ENCODE data around the gene LAMC1.

DNA sequence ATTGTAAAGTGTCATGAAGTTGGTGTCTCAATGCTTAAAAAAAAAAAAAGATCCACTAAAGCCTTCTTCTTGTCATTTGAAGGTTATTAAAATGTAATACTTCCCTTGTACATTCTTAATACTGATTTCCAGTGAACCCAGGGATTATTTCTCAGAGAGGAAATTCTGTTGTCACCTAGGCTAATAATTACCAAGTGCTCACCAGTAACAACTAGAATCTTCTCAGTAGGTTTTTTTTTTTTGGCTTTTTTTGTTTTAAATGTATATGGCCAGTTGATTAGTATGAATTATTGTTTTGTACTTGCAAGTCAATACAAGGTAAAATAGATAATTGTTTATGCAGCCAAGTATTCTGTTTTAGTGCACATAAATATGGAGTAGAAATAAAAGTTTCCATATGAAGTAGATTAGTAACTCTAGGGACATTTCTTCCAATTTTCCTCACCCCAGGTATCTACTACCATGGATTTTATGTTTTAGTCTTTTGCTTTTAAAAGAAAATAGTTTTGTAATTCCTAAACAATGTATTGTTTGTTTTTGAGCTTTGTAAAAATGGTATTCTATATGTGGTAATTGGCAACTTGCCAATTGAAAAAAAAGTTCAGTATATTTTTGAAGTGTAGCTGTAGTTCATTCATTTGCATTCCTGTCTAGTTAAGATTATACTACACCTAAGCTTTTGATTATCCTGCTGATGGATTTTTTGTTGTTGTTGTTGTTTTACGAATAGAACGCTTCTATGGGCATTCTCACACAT is 21.9 kb downstream of the LAMC1 start:
- TF ChIP-seq, protein P1, sequence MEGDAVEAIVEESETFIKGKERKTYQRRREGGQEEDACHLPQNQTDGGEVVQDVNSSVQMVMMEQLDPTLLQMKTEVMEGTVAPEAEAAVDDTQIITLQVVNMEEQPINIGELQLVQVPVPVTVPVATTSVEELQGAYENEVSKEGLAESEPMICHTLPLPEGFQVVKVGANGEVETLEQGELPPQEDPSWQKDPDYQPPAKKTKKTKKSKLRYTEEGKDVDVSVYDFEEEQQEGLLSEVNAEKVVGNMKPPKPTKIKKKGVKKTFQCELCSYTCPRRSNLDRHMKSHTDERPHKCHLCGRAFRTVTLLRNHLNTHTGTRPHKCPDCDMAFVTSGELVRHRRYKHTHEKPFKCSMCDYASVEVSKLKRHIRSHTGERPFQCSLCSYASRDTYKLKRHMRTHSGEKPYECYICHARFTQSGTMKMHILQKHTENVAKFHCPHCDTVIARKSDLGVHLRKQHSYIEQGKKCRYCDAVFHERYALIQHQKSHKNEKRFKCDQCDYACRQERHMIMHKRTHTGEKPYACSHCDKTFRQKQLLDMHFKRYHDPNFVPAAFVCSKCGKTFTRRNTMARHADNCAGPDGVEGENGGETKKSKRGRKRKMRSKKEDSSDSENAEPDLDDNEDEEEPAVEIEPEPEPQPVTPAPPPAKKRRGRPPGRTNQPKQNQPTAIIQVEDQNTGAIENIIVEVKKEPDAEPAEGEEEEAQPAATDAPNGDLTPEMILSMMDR (IDR thresholded peaks at IDR 0.05 in 2 of 3, conservative IDR thresholded peaks at IDR 0.05 in 1 of 3; ENCODE audit: borderline replicate concordance in 1 of 3, insufficient read depth in 1 of 3, low read depth in 2 of 3, low read length in 2 of 3): no peak
- no peak for TF ChIP-seq POLR2A (IDR thresholded peaks at IDR 0.05; ENCODE audit: borderline replicate concordance, extremely low read depth, insufficient read depth, insufficient read length)
- no peak for TF ChIP-seq RAD21 (IDR thresholded peaks at IDR 0.05; ENCODE audit: low read depth)
- TF ChIP-seq, protein P2, sequence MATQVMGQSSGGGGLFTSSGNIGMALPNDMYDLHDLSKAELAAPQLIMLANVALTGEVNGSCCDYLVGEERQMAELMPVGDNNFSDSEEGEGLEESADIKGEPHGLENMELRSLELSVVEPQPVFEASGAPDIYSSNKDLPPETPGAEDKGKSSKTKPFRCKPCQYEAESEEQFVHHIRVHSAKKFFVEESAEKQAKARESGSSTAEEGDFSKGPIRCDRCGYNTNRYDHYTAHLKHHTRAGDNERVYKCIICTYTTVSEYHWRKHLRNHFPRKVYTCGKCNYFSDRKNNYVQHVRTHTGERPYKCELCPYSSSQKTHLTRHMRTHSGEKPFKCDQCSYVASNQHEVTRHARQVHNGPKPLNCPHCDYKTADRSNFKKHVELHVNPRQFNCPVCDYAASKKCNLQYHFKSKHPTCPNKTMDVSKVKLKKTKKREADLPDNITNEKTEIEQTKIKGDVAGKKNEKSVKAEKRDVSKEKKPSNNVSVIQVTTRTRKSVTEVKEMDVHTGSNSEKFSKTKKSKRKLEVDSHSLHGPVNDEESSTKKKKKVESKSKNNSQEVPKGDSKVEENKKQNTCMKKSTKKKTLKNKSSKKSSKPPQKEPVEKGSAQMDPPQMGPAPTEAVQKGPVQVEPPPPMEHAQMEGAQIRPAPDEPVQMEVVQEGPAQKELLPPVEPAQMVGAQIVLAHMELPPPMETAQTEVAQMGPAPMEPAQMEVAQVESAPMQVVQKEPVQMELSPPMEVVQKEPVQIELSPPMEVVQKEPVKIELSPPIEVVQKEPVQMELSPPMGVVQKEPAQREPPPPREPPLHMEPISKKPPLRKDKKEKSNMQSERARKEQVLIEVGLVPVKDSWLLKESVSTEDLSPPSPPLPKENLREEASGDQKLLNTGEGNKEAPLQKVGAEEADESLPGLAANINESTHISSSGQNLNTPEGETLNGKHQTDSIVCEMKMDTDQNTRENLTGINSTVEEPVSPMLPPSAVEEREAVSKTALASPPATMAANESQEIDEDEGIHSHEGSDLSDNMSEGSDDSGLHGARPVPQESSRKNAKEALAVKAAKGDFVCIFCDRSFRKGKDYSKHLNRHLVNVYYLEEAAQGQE (IDR thresholded peaks at IDR 0.05; ENCODE audit: low read depth): no peak
- no peak for TF ChIP-seq TCF7L2 (IDR thresholded peaks at IDR 0.05; ENCODE audit: borderline replicate concordance, extremely low read depth, insufficient read depth, insufficient read length)
- TF ChIP-seq, protein P3, sequence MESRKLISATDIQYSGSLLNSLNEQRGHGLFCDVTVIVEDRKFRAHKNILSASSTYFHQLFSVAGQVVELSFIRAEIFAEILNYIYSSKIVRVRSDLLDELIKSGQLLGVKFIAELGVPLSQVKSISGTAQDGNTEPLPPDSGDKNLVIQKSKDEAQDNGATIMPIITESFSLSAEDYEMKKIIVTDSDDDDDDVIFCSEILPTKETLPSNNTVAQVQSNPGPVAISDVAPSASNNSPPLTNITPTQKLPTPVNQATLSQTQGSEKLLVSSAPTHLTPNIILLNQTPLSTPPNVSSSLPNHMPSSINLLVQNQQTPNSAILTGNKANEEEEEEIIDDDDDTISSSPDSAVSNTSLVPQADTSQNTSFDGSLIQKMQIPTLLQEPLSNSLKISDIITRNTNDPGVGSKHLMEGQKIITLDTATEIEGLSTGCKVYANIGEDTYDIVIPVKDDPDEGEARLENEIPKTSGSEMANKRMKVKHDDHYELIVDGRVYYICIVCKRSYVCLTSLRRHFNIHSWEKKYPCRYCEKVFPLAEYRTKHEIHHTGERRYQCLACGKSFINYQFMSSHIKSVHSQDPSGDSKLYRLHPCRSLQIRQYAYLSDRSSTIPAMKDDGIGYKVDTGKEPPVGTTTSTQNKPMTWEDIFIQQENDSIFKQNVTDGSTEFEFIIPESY (IDR thresholded peaks at IDR 0.05; ENCODE audit: extremely low read depth, insufficient replicate concordance, low read length): no peak
- no peak for TF ChIP-seq POLR2AphosphoS5 (IDR thresholded peaks at IDR 0.05; ENCODE audit: low read depth, low read length)
- TF ChIP-seq YY1 (IDR thresholded peaks at IDR 0.05; ENCODE audit: extremely low read depth, insufficient replicate concordance, low read depth, low read length): no peak
- TF ChIP-seq EZH2phosphoT487 (IDR thresholded peaks at IDR 0.05; ENCODE audit: borderline replicate concordance): no peak

Data from HCT116 (cell line).